SH-SY5Y (cell line): ENCODE results near the gene ALPK3.

Experiments used
- GATA2 ChIP-seq: IDR thresholded peaks from 2 replicates; pipeline ENCODE4 v1.6.1; 2011; ENCODE audit warnings: mild to moderate bottlenecking, low read depth, low read length
- GATA3 ChIP-seq: IDR thresholded peaks from 2 replicates; pipeline ENCODE4 v1.6.1; 2011; ENCODE audit warnings: low read depth, mild to moderate bottlenecking, low read length, moderate library complexity

DNA sequence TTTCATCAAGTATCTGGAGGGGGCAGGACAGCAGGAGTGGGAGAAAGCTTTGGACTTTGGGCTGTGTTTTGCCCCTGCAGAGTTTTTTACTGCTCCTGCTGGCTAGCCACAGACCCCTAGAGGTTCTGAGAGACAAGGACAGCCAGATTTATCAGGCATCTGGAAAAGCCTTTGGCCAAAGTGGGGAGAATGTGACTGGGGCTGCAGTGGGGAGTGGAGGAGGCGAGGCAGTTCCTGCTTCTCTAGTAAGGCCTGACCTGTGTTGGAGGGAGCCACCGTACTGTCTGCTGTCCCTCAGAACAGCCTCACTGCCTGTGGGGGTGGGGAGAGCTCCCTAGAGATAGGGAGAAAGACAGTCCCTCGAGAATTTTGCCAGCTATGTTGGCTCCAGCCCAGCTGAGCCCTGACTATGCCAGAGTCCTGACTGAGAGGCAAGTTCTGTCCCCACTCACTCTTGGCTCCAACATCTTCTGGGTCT, 2.2 kb downstream of the ALPK3 start:
- no peak for TF ChIP-seq GATA3
- no peak for TF ChIP-seq GATA2
